ENCODE results near the gene RAB29. TPM values are rescaled to one million over a fixed set of nuclear protein-coding genes. Genes with fewer than 3 reads are reported as not detected.
"Not testable (repeated sequence)": the region's sequence is repeated elsewhere in the genome, so short reads cannot be mapped to it uniquely, and the experiment has no call there.

RAB29 gene
- total RNA-seq, 1 donor = 43.2 TPM

DNA sequence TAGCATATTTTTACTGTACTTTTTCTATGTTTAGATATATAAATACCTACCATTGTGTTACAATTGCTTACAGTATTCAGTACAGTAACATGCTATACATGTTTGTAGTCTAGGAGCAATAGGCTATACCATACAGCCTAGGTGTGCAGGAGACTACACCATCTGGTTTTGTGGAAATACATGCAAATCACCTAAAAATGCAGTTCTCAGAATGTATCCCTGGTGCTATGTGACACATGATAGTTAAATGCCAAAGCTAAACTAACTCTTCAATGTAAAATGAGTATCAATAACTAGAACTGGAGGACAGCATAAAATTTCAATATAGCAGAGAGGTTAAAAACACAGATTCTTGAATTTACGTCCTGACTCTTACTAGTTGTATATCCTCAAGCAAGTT, 40.1 kb downstream of the RAB29 start:
- TF ChIP-seq, protein P1, sequence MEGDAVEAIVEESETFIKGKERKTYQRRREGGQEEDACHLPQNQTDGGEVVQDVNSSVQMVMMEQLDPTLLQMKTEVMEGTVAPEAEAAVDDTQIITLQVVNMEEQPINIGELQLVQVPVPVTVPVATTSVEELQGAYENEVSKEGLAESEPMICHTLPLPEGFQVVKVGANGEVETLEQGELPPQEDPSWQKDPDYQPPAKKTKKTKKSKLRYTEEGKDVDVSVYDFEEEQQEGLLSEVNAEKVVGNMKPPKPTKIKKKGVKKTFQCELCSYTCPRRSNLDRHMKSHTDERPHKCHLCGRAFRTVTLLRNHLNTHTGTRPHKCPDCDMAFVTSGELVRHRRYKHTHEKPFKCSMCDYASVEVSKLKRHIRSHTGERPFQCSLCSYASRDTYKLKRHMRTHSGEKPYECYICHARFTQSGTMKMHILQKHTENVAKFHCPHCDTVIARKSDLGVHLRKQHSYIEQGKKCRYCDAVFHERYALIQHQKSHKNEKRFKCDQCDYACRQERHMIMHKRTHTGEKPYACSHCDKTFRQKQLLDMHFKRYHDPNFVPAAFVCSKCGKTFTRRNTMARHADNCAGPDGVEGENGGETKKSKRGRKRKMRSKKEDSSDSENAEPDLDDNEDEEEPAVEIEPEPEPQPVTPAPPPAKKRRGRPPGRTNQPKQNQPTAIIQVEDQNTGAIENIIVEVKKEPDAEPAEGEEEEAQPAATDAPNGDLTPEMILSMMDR (IDR thresholded peaks at IDR 0.05; ENCODE audit: insufficient read depth, low read depth, low read length) = no peak
- no peak overlapping the region for H3K4me3 ChIP-seq (ENCODE audit: low read depth, low read length)
- DNase-seq (ENCODE audit: low read depth) = no peak

GRCh38 chr1:205733438-205734175, 41.7 kb downstream of the RAB29 start:
- no peak for DNase-seq (ENCODE audit: low read depth)
- no peak overlapping the region for H3K4me3 ChIP-seq (ENCODE audit: low read depth, low read length)
- TF ChIP-seq, protein P1 (IDR thresholded peaks at IDR 0.05; ENCODE audit: insufficient read depth, low read depth, low read length) = no peak

DNA sequence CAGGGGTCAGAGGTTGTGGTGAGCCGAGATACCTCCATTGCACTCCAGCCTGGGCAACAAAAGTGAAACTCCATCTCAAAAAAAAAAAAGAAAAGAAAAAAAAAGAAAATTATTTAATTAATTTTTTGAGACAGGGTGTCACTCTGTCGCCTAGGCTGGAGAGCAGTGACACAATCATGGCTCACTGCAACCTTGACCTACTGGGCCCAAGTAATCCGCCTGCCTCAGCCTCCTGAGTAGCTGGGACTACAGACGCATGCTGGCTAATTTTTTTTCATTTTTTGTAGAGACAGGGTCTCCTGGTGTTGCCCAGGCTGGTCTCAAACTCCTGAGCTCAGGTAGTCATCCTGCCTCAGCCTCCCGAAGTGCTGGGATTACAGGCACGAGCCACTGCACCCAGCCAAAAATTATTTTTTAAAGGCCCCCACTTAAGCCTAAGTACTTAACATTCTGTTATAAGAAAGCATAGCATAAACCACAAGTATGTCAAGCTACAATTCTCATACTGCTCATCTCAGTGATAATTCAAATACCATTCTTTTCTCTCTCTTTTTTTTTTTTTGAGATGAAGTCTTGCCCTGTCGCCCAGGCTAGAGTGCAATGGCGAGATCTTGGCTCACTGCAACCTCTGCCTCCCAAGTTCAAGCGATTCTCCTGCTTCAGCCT, 45.2 kb downstream of the RAB29 start:
- H3K4me3 ChIP-seq (ENCODE audit: low read depth, low read length) = no peak overlapping the region
- DNase-seq (ENCODE audit: low read depth) = no peak
- TF ChIP-seq, protein P1 (IDR thresholded peaks at IDR 0.05; ENCODE audit: insufficient read depth, low read depth, low read length) = no peak

- no peak for DNase-seq (ENCODE audit: low read depth)
- TF ChIP-seq, protein P1 (IDR thresholded peaks at IDR 0.05; ENCODE audit: insufficient read depth, low read depth, low read length) = no peak
- no peak overlapping the region for H3K4me3 ChIP-seq (ENCODE audit: low read depth, low read length)
Observed at GRCh38 chr1:205726619-205727125, 48.6 kb downstream of the RAB29 start.

DNA sequence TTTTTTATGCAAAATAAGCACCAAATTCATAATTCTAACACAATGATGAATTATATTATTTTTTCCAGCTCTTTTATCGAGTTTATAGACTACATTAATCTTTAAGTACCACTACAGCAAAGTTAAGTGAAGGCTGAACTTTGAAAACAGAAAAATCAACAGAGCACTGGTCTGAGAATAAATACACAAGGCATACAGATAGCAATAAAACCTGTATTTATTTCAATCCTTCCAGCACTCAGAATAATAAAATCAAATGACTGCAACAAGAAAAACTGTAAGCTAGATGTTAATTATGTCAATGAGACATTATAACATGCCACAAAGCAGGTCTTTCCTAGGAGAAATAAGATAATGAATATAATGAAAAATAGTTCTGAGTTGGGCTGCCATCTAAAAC, 49.8 kb downstream of the RAB29 start:
- no peak for DNase-seq (ENCODE audit: low read depth)
- TF ChIP-seq, protein P1 (IDR thresholded peaks at IDR 0.05; ENCODE audit: insufficient read depth, low read depth, low read length) = no peak
- no peak overlapping the region for H3K4me3 ChIP-seq (ENCODE audit: low read depth, low read length)

DNA sequence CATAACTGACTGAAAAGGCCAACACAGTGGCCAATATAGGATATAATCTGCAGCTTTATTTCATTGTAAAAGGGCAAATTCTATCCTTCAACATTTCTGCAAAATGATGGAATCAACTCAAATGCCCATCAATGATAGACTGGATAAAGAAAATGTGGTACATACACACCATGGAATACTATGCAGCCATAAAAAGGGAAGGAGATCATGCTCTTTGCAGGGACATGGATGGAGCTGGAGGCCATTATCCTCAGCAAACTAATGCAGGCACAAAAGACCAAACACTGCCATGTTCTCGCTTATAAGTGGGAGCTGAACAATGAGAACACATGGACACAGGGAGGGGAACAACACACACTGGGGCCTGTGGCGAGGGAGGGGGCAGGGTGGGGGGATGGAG, 54.5 kb downstream of the RAB29 start:
- not testable (repeated sequence) for H3K4me3 ChIP-seq (ENCODE audit: low read depth, low read length); DNase-seq (ENCODE audit: low read depth)

DNA sequence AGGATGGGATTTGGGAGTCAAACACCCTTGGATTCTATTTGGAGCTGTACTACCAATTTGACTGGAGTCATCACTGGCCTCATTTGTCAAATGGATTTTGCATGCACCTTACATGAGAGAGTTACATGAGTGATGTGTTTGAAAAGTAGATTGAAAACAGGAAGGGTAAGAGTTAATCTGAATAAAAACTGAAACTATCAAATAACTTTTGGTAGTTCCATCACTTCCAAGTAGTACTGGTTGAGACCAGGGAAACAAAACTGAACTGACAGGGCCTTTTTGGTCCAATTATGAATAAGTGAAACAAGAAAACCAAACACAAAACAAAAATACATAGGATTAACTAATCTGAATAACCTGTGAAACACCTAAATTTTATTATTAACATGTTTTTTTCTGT, 55.5 kb downstream of the RAB29 start:
- no peak overlapping the region for H3K4me3 ChIP-seq (ENCODE audit: low read depth, low read length)
- TF ChIP-seq, protein P1 (IDR thresholded peaks at IDR 0.05; ENCODE audit: insufficient read depth, low read depth, low read length) = no peak
- DNase-seq (ENCODE audit: low read depth) = no peak

All from fibroblast of villous mesenchyme (primary cell).